ENCODE results near the gene PATL2.
"Not testable (repeated sequence)": the region's sequence is repeated elsewhere in the genome, so short reads cannot be mapped to it uniquely, and the experiment has no call there.

The PATL2 gene

GRCh38 chr15:44711096-44711742, at the start of gene PATL2, which contains the start of gene B2M:
PATL2 (minus strand) TSS chr15:44711323; CDS start chr15:44676490, 34,833 bp downstream.
B2M (plus strand) TSS chr15:44711517; CDS start chr15:44711547, 30 bp downstream.
- DNase-seq, result peak; percentile 74

GRCh38 chr15:44753345-44753744, 42.2 kb upstream of the PATL2 start:
- no peak for DNase-seq

GRCh38 chr15:44743454-44743853, 32.3 kb upstream of the PATL2 start:
- DNase-seq, result not testable (repeated sequence)

- DNase-seq, result not testable (repeated sequence)
Measured at GRCh38 chr15:44739222-44739847, 28.2 kb upstream of the PATL2 start.

- DNase-seq, result no peak
Measured at GRCh38 chr15:44738340-44738984, 27.3 kb upstream of the PATL2 start.

GRCh38 chr15:44736181-44736765, 25.1 kb upstream of the PATL2 start, which contains the start of gene TRIM69:
TRIM69 (plus strand) TSS chr15:44736528; CDS start chr15:44736705, 177 bp downstream.
- no peak for DNase-seq

- DNase-seq, result no peak
Measured at GRCh38 chr15:44735482-44736180, 24.5 kb upstream of the PATL2 start.

- DNase-seq, result no peak
Measured at GRCh38 chr15:44734839-44735481, 23.8 kb upstream of the PATL2 start.

GRCh38 chr15:44729408-44730127, 18.4 kb upstream of the PATL2 start:
- peak; percentile 21 for DNase-seq

GRCh38 chr15:44728576-44729407, 17.7 kb upstream of the PATL2 start:
- peak; percentile 85 for DNase-seq

GRCh38 chr15:44728232-44728575, 17.1 kb upstream of the PATL2 start:
- DNase-seq, result not testable (repeated sequence)

- DNase-seq, result no peak
Measured at GRCh38 chr15:44727485-44728231, 16.5 kb upstream of the PATL2 start.

GRCh38 chr15:44726568-44727484, 15.7 kb upstream of the PATL2 start:
- no peak for DNase-seq

GRCh38 chr15:44726136-44726535, 15.0 kb upstream of the PATL2 start:
- DNase-seq, result peak; percentile 4

- DNase-seq, result no peak
Measured at GRCh38 chr15:44722011-44722410, 10.9 kb upstream of the PATL2 start.

- DNase-seq, result no peak
Measured at GRCh38 chr15:44720460-44721176, 9.5 kb upstream of the PATL2 start.

GRCh38 chr15:44720000-44720435, 8.9 kb upstream of the PATL2 start:
- DNase-seq, result not testable (repeated sequence)

All from DMS79 (cell line).